ENCODE data around the gene MAMSTR.

DNA sequence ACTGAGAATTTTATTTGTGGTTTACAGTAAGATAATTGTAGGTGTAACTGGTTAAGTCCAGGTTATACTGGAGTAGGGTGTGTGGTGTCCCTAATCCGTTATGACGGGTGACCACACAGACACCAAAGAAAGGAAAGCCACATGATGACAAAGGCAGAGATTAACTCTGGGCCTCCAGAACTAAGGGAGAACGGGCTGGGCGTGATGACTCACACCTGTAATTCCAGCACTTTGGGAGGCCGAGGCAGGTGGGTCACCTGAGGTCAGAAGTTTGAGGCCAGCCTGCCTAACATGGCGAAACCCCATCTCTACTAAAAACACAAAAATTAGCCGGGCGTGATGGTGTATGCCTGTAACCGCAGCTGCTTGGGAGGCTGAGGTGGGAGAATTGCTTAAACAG is 33.9 kb downstream of the MAMSTR start:
- TF ChIP-seq POLR2A (IDR thresholded peaks at IDR 0.05; ENCODE audit: extremely low read depth, insufficient read length) = no peak
- TF ChIP-seq, protein P1, sequence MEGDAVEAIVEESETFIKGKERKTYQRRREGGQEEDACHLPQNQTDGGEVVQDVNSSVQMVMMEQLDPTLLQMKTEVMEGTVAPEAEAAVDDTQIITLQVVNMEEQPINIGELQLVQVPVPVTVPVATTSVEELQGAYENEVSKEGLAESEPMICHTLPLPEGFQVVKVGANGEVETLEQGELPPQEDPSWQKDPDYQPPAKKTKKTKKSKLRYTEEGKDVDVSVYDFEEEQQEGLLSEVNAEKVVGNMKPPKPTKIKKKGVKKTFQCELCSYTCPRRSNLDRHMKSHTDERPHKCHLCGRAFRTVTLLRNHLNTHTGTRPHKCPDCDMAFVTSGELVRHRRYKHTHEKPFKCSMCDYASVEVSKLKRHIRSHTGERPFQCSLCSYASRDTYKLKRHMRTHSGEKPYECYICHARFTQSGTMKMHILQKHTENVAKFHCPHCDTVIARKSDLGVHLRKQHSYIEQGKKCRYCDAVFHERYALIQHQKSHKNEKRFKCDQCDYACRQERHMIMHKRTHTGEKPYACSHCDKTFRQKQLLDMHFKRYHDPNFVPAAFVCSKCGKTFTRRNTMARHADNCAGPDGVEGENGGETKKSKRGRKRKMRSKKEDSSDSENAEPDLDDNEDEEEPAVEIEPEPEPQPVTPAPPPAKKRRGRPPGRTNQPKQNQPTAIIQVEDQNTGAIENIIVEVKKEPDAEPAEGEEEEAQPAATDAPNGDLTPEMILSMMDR (IDR thresholded peaks at IDR 0.05; ENCODE audit: low read depth, low read length) = no peak
